T-helper 22 cell (primary cell): ENCODE data around the gene KCNJ4.

Experiments used
- DNase-seq: peaks from one replicate; pipeline ENCODE4 v3.0.0-alpha.2; 2020; ENCODE audit warnings: low read depth

The KCNJ4 gene

GRCh38 chr22:38452373-38453065 lies 2.5 kb downstream of the KCNJ4 start:
- DNase-seq, result no peak

GRCh38 chr22:38451864-38452263 lies 3.1 kb downstream of the KCNJ4 start:
- DNase-seq, result no peak

- DNase-seq, result no peak
Measured at GRCh38 chr22:38451404-38451803, 3.6 kb downstream of the KCNJ4 start.

DNA sequence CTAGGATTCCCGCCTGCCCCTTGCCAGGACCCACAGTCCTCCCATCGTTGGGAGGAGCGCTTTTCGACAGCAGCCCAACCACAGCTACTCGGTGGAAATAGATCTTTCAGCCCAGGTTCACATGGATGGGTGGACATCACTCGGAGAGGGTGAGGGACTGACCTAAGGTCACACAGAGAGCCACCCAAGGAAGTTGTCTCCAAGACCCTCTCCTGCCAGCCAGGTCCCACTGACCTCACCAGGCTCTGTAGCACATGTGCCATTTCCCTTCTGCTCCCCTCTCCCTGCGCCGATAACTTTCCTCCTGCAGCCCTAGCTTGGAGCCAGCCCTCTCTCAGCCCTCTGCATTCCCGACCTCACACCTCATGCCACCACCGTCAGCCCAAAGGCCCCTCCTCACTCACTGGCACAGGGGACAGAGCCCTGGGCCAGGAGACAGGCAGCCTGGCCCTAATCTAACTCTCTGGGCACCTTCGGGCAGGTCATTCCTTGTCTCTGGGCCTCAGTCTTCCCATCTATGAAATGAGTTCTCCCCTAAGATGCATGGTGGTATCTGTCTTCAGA lies 4.7 kb downstream of the KCNJ4 start:
- no peak for DNase-seq

GRCh38 chr22:38449776-38450175 lies 5.2 kb downstream of the KCNJ4 start:
- no peak for DNase-seq

GRCh38 chr22:38448945-38449745 lies 5.9 kb downstream of the KCNJ4 start:
- no peak for DNase-seq

DNA sequence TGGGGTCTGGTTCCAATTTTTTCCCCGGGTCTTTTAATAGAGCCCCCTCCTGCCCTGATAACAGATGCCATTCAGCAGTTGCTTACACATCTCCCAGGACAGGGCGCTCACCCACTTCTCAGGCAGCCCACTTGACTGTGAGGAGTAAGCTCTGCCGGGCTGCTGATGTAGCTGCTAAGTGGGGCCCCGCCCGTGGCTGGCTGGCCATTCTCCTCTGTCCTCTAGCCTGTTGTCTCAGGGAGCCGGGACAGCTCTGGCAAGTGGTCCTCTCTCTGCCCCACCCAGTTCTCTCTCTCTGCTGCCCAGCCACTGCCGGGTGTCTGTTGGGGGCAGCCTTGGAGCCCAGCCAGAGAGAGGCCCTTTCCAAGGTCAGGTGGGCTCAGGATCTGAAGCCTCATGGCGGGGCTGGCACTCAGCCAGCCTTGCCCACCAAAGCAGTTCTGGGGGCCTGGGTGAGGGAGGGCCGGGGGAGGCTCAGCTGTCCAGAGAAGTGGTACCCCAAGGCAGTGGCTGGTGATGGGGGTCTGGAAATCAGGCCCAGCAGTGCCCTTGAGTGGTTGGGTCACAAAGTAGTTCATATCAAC lies 8.9 kb downstream of the KCNJ4 start:
- DNase-seq, result no peak

- DNase-seq, result no peak
Measured at GRCh38 chr22:38444783-38445182, 10.2 kb downstream of the KCNJ4 start.

DNA sequence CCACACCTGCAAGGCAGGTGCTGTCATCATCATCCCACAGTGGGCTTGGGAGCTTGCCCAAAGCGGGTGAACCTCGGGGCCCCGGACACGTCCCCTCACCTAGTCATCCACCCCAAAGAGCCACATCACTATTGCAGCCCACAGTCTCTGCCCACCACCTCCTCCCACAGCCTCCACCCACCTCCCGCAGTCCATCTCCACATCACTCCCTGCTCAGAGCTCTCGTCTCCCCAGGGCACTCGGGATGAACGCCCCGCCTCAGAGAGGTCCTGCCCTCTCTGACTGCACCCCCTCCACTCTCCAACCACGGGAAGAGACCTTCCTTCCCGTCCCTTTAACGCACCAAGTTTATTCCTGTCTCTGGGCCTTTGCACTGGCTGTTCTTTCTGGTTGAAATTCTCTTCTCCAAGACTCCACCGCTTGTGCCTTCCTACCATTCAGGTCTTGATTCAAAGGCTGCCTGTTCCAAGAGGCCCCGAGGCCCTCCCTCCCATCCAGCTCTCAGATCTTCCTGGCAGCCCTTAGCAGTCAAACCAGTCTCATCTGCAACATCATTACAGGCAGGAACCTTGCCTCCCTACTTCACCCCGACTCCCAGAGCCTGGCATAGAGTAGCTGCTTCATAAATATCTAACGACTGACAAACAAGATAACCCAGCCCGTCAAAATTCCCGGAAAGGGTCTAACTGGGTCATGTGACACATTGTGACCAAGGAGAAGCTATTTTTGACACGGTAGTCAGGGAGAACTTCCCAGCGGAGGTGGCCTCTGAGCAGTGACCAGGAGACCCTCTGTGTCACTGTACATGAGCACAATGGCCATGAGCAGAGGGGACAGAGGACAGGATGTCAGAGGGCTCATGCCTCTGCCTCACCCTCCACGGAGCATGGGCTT lies 11.1 kb downstream of the KCNJ4 start:
- no peak for DNase-seq

- no peak for DNase-seq
Measured at GRCh38 chr22:38442967-38443627, 11.9 kb downstream of the KCNJ4 start.

- no peak for DNase-seq
Measured at GRCh38 chr22:38441620-38442287, 13.2 kb downstream of the KCNJ4 start.

- no peak for DNase-seq
Measured at GRCh38 chr22:38440747-38441350, 14.2 kb downstream of the KCNJ4 start.

- no peak for DNase-seq
Measured at GRCh38 chr22:38437416-38437815, 17.6 kb downstream of the KCNJ4 start.

GRCh38 chr22:38436629-38437395 lies 18.2 kb downstream of the KCNJ4 start:
- no peak for DNase-seq

DNA sequence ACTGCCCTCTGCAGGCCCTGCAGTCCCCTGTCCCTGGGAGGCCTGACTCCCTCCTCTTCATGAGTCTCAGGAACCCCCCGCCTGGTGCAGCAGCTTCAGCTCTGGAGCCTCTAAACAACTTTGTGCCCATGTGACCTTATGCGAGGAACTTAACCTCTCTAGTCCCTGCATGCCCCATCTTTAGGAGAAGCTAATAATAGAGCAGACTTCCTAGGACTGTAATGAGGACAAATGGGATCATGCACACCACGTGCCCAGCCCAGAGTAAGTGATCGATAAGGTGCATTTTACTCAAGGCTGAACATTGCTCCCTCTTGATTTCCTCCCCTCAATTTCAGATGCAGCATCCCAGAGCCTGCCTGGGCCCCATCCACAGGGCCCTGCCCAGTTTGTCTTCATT lies 19.0 kb downstream of the KCNJ4 start:
- no peak for DNase-seq

DNA sequence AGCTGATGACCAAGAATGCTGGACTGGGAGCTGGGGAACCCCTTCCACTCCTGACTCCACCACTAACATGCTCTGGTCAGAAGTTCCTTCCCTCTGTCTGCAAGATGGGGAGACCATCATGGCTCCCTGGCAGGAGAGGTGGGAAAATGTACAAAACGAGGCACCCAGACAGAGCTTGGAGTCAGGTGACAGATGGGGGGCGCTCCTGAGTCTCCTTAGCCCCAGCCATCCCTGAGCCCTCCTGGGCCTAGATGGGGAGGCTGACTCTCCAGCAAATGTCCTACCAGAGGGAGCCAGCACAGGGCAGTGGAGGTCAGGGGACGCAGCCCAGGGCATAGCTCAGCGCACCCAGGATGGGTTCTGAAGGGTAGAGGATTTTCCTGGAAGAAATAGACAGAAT lies 20.0 kb downstream of the KCNJ4 start:
- DNase-seq, result no peak

GRCh38 chr22:38433871-38434270 lies 21.1 kb downstream of the KCNJ4 start:
- no peak for DNase-seq

DNA sequence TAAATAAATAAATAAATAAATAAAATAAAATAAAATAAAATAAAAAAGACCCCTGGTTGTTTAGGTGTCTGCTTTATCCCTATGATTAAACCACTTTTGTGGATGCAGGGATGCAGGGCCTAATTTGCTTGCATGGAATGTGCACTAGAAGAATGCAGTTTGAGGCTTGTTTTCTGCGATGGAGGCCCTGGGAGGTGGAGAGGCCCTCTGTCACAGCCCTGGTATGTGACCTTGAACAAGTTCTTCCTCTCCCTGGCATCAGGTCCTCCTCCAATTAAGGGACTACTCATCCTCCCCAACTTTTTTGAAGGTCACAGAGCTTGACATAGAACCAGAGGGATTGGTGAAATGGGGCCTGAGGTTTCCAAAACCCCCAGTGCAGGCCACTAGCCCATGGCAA lies 22.7 kb downstream of the KCNJ4 start:
- no peak for DNase-seq

GRCh38 chr22:38431266-38432010 lies 23.6 kb downstream of the KCNJ4 start:
- no peak for DNase-seq
